ENCODE data around the gene DUXB.

Gene DUXB

DNA sequence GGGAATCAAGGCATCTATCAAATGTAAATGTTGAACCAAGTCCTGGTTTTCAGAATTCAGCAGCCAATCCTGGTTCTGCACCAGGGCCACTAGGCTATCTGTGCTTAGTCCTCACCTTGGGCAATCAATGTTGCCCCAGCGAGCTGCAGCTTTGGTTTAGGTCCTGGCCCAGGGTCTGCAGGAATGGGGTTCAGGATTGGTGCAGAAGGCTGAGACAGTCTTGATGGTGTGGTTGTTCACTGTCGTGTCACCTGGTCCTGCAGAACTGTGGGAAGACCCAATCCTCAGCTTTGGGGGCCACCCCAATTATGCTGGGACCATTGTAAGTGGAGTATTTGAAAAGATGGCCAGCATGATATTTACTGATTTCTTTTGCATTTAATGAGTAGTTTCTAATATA, 43.1 kb downstream of the DUXB start:
- DNase-seq = no peak

DNA sequence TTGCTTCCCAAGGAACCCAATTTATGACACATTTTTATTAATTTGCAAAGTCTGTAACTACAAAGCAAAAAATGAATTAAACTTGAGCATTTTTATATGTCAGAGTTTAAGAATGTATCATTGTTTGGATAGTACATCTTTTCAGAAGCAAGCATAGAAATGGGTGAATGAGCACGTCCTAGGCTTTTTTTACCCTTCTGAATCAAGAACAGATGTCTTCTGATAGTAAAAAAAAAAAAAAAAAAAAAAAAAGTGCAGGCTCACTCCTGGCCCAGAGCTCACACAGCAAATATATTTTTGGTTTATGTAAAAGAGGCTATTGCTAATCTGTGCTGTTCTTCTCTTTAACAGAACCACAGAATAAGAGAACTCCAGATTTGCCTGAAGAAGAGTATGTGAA, 47.3 kb downstream of the DUXB start:
- DNase-seq = no peak

DNA sequence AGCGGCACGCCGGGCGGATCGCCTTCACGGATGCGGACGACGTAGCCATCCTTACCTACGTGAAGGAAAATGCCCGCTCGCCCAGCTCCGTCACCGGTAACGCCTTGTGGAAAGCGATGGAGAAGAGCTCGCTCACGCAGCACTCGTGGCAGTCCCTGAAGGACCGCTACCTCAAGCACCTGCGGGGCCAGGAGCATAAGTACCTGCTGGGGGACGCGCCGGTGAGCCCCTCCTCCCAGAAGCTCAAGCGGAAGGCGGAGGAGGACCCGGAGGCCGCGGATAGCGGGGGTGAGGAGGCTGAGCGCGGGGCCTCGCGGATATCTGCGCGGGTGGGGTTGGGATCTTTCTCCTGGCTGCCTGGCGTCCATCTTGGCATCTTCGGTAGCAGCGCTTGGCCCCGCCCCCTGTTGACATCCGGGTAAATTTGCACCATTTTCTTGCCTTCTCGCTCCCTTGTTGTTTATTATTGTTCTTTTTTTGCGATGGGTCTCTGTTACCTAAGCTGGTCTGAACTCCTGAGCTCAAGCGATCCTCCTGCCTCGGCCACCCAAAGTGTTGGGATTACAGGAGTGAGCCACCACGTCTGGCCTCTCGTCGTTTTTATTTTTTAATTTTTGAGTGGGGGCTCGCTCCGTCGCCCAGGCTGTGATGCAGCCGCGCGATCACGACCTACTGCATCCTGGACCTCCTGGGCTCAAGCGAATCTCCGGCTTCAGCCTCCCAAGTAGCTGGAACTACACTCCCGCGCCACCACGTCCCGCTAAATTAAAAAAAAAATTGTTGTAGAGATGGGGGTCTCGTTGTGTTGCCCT, 52.8 kb downstream of the DUXB start:
- DNase-seq = peak; percentile 47

DNA sequence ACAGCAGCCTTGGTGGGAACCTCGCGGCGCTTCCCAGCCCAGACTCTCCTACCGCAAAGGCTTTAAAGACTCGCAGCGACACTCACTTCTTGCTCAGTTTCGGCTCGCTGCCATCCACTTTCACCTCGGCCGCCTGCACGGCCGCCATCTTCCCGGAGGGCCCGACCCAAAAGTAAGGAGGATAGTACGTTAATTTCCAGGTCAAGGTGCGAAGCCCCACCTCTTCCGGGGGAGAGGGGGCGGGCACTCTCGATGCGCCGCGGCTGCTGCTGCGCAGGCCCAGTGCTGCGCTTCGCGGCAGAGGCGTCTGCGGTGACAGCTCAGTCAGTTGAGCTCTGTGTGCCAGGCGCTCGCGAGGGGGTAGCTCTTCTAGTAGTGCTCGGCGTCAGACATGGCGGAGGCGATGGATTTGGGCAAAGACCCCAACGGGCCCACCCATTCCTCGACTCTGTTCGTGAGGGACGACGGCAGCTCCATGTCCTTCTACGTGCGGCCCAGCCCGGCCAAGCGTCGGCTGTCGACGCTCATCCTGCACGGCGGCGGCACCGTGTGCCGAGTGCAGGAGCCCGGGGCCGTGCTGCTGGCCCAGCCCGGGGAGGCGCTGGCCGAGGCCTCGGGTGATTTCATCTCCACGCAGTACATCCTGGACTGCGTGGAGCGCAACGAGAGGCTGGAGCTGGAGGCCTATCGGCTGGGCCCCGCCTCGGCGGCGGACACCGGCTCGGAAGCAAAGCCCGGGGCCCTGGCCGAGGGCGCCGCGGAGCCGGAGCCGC, 53.6 kb downstream of the DUXB start, which contains the start of the genes KARS1 and TERF2IP:
KARS1 (minus strand) TSS at position 174 of the 773 bp plus-strand sequence; CDS start at position 148, 26 bp downstream.
TERF2IP (plus strand) TSS at position 282 of the 773 bp plus-strand sequence; CDS start at position 392, 110 bp downstream.
- DNase-seq = peak; percentile 71

DNA sequence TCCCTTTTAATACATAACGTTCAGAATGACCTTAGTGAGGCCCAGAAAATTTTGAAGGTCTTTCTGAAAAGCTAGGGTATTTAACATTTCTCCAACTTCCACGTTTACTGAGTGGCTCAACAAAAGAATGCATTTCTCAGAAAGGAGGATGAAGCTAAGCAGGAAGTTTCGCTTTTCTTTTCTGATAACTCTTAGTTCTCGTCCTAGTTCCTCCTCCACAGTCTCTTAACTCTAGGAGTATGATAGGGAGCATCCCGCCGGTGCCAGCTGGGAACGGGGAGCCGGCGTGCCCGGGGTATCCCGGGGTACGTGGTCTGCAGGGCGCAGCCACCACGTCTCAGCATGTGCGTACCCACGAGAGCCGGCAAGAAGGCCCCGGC, 54.2 kb downstream of the DUXB start:
- no peak for DNase-seq

DNA sequence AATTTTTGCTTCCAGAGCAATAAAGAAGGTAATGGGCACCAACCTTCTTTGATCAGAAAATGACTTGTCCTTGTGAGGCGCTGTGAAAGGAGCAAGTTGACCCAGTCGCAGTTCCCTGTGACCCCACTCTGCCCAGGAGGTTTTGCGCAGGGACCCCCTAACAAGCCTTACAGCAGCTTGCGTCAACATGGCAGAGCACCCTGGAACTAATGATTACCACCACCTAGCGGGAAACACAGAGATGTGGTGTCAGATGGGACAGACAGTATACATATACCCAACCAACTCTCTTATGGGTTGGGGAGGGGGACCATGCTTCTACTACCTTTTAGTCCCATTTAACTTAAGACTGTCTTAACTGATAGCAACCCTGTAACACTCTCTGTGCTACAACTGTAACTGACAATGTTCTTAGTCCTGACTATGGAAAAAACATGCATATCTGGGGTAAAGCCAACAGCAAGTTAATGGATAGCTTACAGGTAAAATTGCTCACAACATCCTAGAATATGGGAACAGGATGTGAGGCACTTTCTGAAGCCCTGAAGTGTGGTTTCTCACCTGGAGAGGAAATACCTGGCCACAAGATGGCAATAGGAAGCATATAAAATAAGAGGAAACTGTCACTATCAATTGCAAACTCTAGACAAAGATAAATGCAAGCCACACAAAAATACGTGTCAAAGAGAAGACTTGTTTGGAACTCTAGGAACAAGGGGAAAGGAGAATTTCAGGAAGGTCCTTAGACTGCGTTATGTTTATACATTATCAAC, 56.8 kb downstream of the DUXB start:
- DNase-seq = no peak
